CD4-positive, alpha-beta T cell treated with Interleukin-6 for 4 hours (primary cell): ENCODE measurements around the gene HS1BP3.

Experiments
- DNase-seq: peaks from one replicate; pipeline ENCODE4 v3.0.0-alpha.2; 2020; ENCODE audit warnings: mixed read lengths

The HS1BP3 gene

GRCh38 chr2:20674974-20675679 is 24.2 kb upstream of the HS1BP3 start:
- no peak for DNase-seq

GRCh38 chr2:20674309-20674965 is 23.5 kb upstream of the HS1BP3 start:
- DNase-seq: no peak

GRCh38 chr2:20673686-20674308 is 22.9 kb upstream of the HS1BP3 start:
- DNase-seq: no peak

GRCh38 chr2:20672201-20672951 is 21.5 kb upstream of the HS1BP3 start:
- no peak for DNase-seq

- DNase-seq: no peak
These were observed 20.8 kb upstream of the HS1BP3 start for GRCh38 chr2:20671736-20672080.

- no peak for DNase-seq
These were observed 20.3 kb upstream of the HS1BP3 start for GRCh38 chr2:20671036-20671735.

- DNase-seq: no peak
These were observed 19.6 kb upstream of the HS1BP3 start for GRCh38 chr2:20670315-20671035.

- no peak for DNase-seq
These were observed 18.8 kb upstream of the HS1BP3 start for GRCh38 chr2:20669562-20670314.

GRCh38 chr2:20668871-20669475 is 18.1 kb upstream of the HS1BP3 start:
- DNase-seq: no peak

GRCh38 chr2:20668451-20668850 is 17.6 kb upstream of the HS1BP3 start:
- DNase-seq: no peak

- DNase-seq: no peak
These were observed 16.9 kb upstream of the HS1BP3 start for GRCh38 chr2:20667531-20668401.

GRCh38 chr2:20667151-20667530 is 16.2 kb upstream of the HS1BP3 start:
- DNase-seq: no peak

- DNase-seq: peak; percentile 33
These were observed 15.6 kb upstream of the HS1BP3 start, which contains the start of gene GDF7 for GRCh38 chr2:20666304-20667150. GDF7 (plus strand) TSS chr2:20667144; CDS start chr2:20667240, 96 bp downstream.

GRCh38 chr2:20666005-20666303 is 15.1 kb upstream of the HS1BP3 start:
- no peak for DNase-seq

- no peak for DNase-seq
These were observed 14.5 kb upstream of the HS1BP3 start for GRCh38 chr2:20665243-20666004.

GRCh38 chr2:20664431-20665242 is 13.7 kb upstream of the HS1BP3 start:
- no peak for DNase-seq

GRCh38 chr2:20664071-20664390 is 13.1 kb upstream of the HS1BP3 start:
- DNase-seq: no peak
